Uterus (tissue), 4 donors: ENCODE measurements around the gene CHST9. TPM values are rescaled to one million over a fixed set of nuclear protein-coding genes. Genes with fewer than 3 reads are reported as not detected.

Experiments used
- DNase-seq, 2 donors: peaks; one replicate each; pipeline ENCODE4 v3.0.0-alpha.2; 2019 to 2020
- H3K27ac ChIP-seq, 2 donors: fragments of 200-600 bp; sonication (generic); 1 replicate in 1 of 2; 2 replicates in 1 of 2; pipeline ENCODE4 v1.5.1; 2016 to 2018
- H3K27me3 ChIP-seq, 2 donors: fragments of 200-600 bp; sonication (generic); one replicate each; pipeline ENCODE4 v1.5.1; 2018 to 2019; ENCODE audit warnings: control low read depth in 1 of 2
- H3K36me3 ChIP-seq, 2 donors: fragments of 200-600 bp; sonication (generic); one replicate each; pipeline ENCODE4 v1.5.1; 2019; ENCODE audit warnings: control low read depth in 1 of 2
- H3K4me1 ChIP-seq, 2 donors: fragments of 200-600 bp; sonication (generic); one replicate each; pipeline ENCODE4 v1.5.1; 2018 to 2019; ENCODE audit warnings: control low read depth in 1 of 2
- H3K4me3 ChIP-seq, 2 donors: fragments of 200-600 bp; sonication (generic); 1 replicate in 1 of 2; 2 replicates in 1 of 2; pipeline ENCODE4 v1.5.1; 2018 to 2019; ENCODE audit warnings: mild to moderate bottlenecking in 1 of 2
- H3K9me3 ChIP-seq, 2 donors: fragments of 200-600 bp; sonication (generic); one replicate each; pipeline ENCODE4 v1.5.1; 2019; ENCODE audit warnings: control low read depth in 1 of 2
- CTCF ChIP-seq, 4 experiments: fragments of 200-600 bp in 2 of 4; fragments of 450-650 bp in 2 of 4; sonication (generic) in 2 of 4; IDR thresholded peaks; one replicate each; pipeline ENCODE4 v1.5.1; 2016 to 2019; ENCODE audit warnings: antibody characterized with exemption in 4 of 4, mild to moderate bottlenecking in 2 of 4, moderate library complexity in 1 of 4
- POLR2A ChIP-seq, 2 donors: fragments of 450-650 bp; IDR thresholded peaks; one replicate each; pipeline ENCODE4 v1.6.1; 2016; ENCODE audit warnings: antibody characterized with exemption in 2 of 2, mild to moderate bottlenecking in 1 of 2, moderate library complexity in 1 of 2
- intact Hi-C: fragments of 100-400 bp; cut with DNase I; formaldehyde crosslinking; loops from one replicate; pipeline ENCODE4 v1.15.1; 2023; ENCODE audit warnings: low total_unique reads
- total RNA-seq, 4 donors: library from RNA; depleted of rRNA in 3 of 4; stranded (reverse); fragments of >200 nt in 3 of 4; gene quantifications; one replicate each; pipeline versions ENCODE4 v1.1.0 to v1.2.4, GENCODE V29; 2014 to 2023
- donor health status: DM: yes; HTN: yes; CAD: no.

CHST9 gene
- total RNA-seq, 4 donors from 2014 or later, result 0.21 to 3.7 TPM; not detected in 2

DNA sequence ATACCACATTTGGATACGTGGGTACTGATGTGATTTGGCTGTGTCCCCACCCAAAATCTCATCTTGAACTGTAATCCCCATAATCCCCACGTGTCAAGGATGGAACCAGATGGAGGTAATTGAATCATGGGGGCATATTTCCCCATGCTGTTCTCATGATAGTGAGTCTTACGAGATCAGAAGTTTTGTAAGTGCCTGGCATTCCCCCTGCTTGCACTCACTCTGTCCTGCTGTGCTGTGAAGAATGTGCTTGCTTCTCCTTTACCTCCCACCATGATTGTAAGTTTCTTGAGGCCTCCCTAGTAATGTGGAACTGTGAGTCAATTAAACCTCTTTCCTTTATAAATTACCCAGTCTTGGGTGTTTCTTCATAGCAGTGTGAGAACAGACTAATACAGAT lies 70.3 kb downstream of the CHST9 start:
- DNase-seq, result no peak
- no peak overlapping the region for H3K4me3 ChIP-seq
- intact Hi-C loops, result no loop called here
- no peaks in the 10 kb centered on the region for H3K9me3 ChIP-seq
- no peaks in the 10 kb centered on the region for H3K4me1 ChIP-seq
- H3K27ac ChIP-seq, result no peak overlapping the region
- no peaks in the 10 kb centered on the region for H3K36me3 ChIP-seq
- TF ChIP-seq POLR2A (IDR thresholded peaks at IDR 0.05), result no peak
- no peaks in the 10 kb centered on the region for H3K27me3 ChIP-seq

DNA sequence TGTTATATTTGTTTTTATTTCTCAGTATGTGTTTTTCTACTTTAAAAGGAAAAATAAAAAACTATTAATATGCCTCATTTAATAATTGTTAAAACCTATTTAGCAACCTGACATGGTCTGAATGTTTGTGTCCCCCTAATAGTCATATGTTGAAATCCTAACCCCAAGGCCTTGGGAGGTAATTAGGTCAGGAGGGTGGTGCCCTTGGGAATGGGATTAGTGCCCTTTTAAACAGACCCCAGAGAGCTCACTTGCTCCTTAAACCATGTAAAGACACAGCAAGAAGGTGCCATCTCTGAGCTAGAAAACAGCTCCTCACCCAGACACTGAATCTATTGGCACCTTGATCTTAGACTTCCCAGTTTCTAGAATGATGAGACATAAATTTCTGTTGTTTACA lies 71.8 kb downstream of the CHST9 start:
- Histone ChIP-seq H3K36me3 (no peaks in the 10 kb centered on the region), H3K27ac (no peak overlapping the region), H3K27me3 (no peaks in the 10 kb centered on the region), H3K9me3 (no peaks in the 10 kb centered on the region), H3K4me3 (no peak overlapping the region), H3K4me1 (no peaks in the 10 kb centered on the region)
- TF ChIP-seq CTCF (IDR thresholded peaks at IDR 0.05) (no peak), POLR2A (IDR thresholded peaks at IDR 0.05) (no peak)
- intact Hi-C loops, result no loop called here
- no peak for DNase-seq

- no peaks in the 10 kb centered on the region for H3K4me1 ChIP-seq
- no peak for TF ChIP-seq POLR2A (IDR thresholded peaks at IDR 0.05)
- no peak for TF ChIP-seq CTCF (IDR thresholded peaks at IDR 0.05)
- no peak for DNase-seq
- intact Hi-C loops, result no loop called here
- no peak overlapping the region for H3K4me3 ChIP-seq
- no peaks in the 10 kb centered on the region for H3K9me3 ChIP-seq
- no peak overlapping the region for H3K27ac ChIP-seq
- no peaks in the 10 kb centered on the region for H3K36me3 ChIP-seq
- H3K27me3 ChIP-seq, result no peaks in the 10 kb centered on the region
Measured at GRCh38 chr18:27110319-27110718, 74.8 kb downstream of the CHST9 start.

DNA sequence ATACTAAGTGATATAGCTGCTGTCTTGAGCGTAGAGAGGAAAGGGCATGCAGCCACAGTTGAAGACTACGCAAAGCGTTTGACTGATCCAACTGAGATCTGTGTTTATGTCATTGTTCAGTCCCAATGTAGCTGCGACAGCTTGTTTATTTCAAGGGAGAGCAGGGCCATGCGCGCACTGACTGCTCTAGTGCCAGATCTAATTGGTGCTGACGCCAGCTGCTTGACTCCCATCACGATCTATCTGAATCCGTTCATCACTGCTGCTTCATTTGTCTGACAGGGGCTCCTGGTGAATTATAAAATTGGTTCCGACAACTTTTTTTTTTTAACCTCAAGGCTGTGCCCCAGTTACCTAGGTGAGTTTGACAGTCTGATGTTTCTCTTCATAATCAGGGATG lies 75.7 kb downstream of the CHST9 start:
- TF ChIP-seq POLR2A (IDR thresholded peaks at IDR 0.05), result no peak
- no peak for TF ChIP-seq CTCF (IDR thresholded peaks at IDR 0.05)
- Histone ChIP-seq H3K4me1 (no peaks in the 10 kb centered on the region), H3K27ac (no peak overlapping the region), H3K4me3 (no peak overlapping the region), H3K27me3 (no peaks in the 10 kb centered on the region), H3K36me3 (no peaks in the 10 kb centered on the region), H3K9me3 (no peaks in the 10 kb centered on the region)
- intact Hi-C loops, result no loop called here
- no peak for DNase-seq

GRCh38 chr18:27108842-27109241 lies 76.3 kb downstream of the CHST9 start:
- no peaks in the 10 kb centered on the region for H3K36me3 ChIP-seq
- DNase-seq, result no peak
- no peaks in the 10 kb centered on the region for H3K27me3 ChIP-seq
- H3K4me3 ChIP-seq, result no peak overlapping the region
- intact Hi-C loops, result no loop called here
- TF ChIP-seq CTCF (IDR thresholded peaks at IDR 0.05) (no peak), POLR2A (IDR thresholded peaks at IDR 0.05) (no peak)
- no peaks in the 10 kb centered on the region for H3K9me3 ChIP-seq
- no peak overlapping the region for H3K27ac ChIP-seq
- no peaks in the 10 kb centered on the region for H3K4me1 ChIP-seq

- no peaks in the 10 kb centered on the region for H3K27me3 ChIP-seq
- no peak for TF ChIP-seq CTCF (IDR thresholded peaks at IDR 0.05)
- no peak for TF ChIP-seq POLR2A (IDR thresholded peaks at IDR 0.05)
Measured at GRCh38 chr18:27104743-27105142, 80.4 kb downstream of the CHST9 start.

More at GRCh38 chr18:27104743-27105142, 80.4 kb downstream of the CHST9 start:
- Histone ChIP-seq H3K9me3 (no peaks in the 10 kb centered on the region), H3K27ac (no peak overlapping the region), H3K36me3 (no peaks in the 10 kb centered on the region), H3K4me3 (no peak overlapping the region), H3K4me1 (no peaks in the 10 kb centered on the region)
- no peak for DNase-seq
- intact Hi-C loops, result no loop called here
